ENCODE measurements around the gene MTCH2. TPM values are rescaled to one million over a fixed set of nuclear protein-coding genes. Genes with fewer than 3 reads are reported as not detected.

MTCH2 gene
- polyA plus RNA-seq, 1 donor (not counting 4 experiments of a cell fraction or from before 2014, with no cell fraction given), result 185 TPM

DNA sequence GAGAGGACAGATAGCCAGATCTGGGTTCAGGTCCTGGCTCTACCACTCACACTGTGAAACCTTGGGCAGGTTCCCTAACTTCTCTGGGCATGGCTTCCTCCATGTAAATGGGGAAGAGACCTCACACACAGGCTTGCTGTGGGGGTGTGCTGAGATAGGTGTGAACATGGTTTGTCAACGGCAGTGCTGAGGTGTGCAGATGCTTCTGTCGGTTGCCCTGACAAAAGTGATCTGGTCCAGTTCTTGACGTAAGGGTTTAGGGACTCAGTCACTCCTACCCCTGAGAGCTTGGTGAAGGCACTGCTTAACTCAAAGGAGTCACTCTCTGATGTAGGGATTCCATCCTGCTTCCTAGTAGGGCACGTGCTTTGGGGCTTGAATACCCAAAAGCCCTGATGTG is 50.1 kb downstream of the MTCH2 start:
- Histone ChIP-seq H4K20me1 (ENCODE audit: control insufficient read depth, extremely low read depth, insufficient read depth, low read length) (peaks cover 3% of the 10 kb centered on the region), H3K79me2 (ENCODE audit: control insufficient read depth, insufficient read depth, low read length) (no peaks in the 10 kb centered on the region), H3K27ac (ENCODE audit: control insufficient read depth, insufficient read depth, low read length) (no peak overlapping the region), H3K36me3 (ENCODE audit: control insufficient read depth in 2 of 2, extremely low read depth in 1 of 2, insufficient read depth in 2 of 2, low read length in 2 of 2) (no peaks in the 10 kb centered on the region), H3K4me1 (ENCODE audit: control insufficient read depth, extremely low read depth, insufficient read depth, low read length) (peaks cover 3% of the 10 kb centered on the region), H3K9ac (ENCODE audit: control insufficient read depth, extremely low read depth, insufficient read depth, low read length) (no peak overlapping the region), H3K9me3 (ENCODE audit: control insufficient read depth, low read depth, low read length) (no peaks in the 10 kb centered on the region), H3K27me3 (ENCODE audit: control insufficient read depth, extremely low read depth, insufficient read depth, low read length) (peaks cover 66% of the 10 kb centered on the region), H2AFZ (ENCODE audit: control insufficient read depth, low read length) (no peak overlapping the region), H3K4me3 (ENCODE audit: control insufficient read depth in 2 of 3, extremely low read depth in 1 of 3, insufficient read depth in 2 of 3, low read depth in 1 of 3, low read length in 3 of 3) (no peak overlapping the region), H3K4me2 (ENCODE audit: control insufficient read depth, extremely low read depth, insufficient read depth, low read depth, low read length) (no peak overlapping the region), H3K9me1 (ENCODE audit: control insufficient read depth, extremely low read depth, insufficient read depth, low read length) (no peaks in the 10 kb centered on the region)
- FAIRE-seq (no peak), DNase-seq (ENCODE audit: low read depth, low spot score) (no peak)
- TF ChIP-seq, protein P1, sequence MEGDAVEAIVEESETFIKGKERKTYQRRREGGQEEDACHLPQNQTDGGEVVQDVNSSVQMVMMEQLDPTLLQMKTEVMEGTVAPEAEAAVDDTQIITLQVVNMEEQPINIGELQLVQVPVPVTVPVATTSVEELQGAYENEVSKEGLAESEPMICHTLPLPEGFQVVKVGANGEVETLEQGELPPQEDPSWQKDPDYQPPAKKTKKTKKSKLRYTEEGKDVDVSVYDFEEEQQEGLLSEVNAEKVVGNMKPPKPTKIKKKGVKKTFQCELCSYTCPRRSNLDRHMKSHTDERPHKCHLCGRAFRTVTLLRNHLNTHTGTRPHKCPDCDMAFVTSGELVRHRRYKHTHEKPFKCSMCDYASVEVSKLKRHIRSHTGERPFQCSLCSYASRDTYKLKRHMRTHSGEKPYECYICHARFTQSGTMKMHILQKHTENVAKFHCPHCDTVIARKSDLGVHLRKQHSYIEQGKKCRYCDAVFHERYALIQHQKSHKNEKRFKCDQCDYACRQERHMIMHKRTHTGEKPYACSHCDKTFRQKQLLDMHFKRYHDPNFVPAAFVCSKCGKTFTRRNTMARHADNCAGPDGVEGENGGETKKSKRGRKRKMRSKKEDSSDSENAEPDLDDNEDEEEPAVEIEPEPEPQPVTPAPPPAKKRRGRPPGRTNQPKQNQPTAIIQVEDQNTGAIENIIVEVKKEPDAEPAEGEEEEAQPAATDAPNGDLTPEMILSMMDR (optimal IDR thresholded peaks at IDR 0.05 in 1 of 3, IDR thresholded peaks at IDR 0.05 in 1 of 3, conservative IDR thresholded peaks at IDR 0.05 in 1 of 3; ENCODE audit: extremely low read depth in 1 of 3, insufficient read depth in 2 of 3, low read length in 3 of 3), result no peak
- no peak for TF ChIP-seq EZH2 (IDR thresholded peaks at IDR 0.05; ENCODE audit: low read length)
- dilution Hi-C loops (cut with MboI; ENCODE audit: extremely low pct_ligation_motif_present, low sequenced_read_pairs), result no loop called here

DNA sequence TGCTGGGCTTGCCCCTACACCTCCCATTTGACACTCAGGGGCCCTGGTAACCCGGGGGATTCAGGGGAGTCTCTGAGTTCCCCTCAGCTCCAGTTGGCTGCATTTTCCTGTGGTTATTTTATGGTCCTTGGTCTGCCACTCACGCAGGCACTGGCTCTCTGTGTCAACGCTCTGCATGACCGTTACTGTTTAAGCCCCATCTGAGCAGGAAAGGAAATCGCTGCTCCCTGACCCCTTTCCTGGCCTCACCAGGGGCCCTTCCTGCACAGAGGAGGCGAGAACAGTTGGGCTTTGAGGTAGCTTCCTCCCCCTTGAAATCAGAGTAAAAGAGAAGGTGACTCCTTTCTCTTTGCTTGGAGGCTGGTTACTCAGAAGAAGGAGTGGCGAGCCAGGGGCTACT is 50.6 kb downstream of the MTCH2 start:
- dilution Hi-C loops (cut with MboI; ENCODE audit: extremely low pct_ligation_motif_present, low sequenced_read_pairs), result no loop called here
- Histone ChIP-seq H3K79me2 (ENCODE audit: control insufficient read depth, insufficient read depth, low read length) (no peaks in the 10 kb centered on the region), H4K20me1 (ENCODE audit: control insufficient read depth, extremely low read depth, insufficient read depth, low read length) (peaks cover 3% of the 10 kb centered on the region), H3K27ac (ENCODE audit: control insufficient read depth, insufficient read depth, low read length) (no peak overlapping the region), H3K4me2 (ENCODE audit: control insufficient read depth, extremely low read depth, insufficient read depth, low read depth, low read length) (no peak overlapping the region), H3K9me1 (ENCODE audit: control insufficient read depth, extremely low read depth, insufficient read depth, low read length) (no peaks in the 10 kb centered on the region), H2AFZ (ENCODE audit: control insufficient read depth, low read length) (no peak overlapping the region), H3K36me3 (ENCODE audit: control insufficient read depth in 2 of 2, extremely low read depth in 1 of 2, insufficient read depth in 2 of 2, low read length in 2 of 2) (no peaks in the 10 kb centered on the region), H3K9me3 (ENCODE audit: control insufficient read depth, low read depth, low read length) (no peaks in the 10 kb centered on the region), H3K4me3 (ENCODE audit: control insufficient read depth in 2 of 3, extremely low read depth in 1 of 3, insufficient read depth in 2 of 3, low read depth in 1 of 3, low read length in 3 of 3) (no peak overlapping the region), H3K4me1 (ENCODE audit: control insufficient read depth, extremely low read depth, insufficient read depth, low read length) (peaks cover 3% of the 10 kb centered on the region), H3K9ac (ENCODE audit: control insufficient read depth, extremely low read depth, insufficient read depth, low read length) (no peak overlapping the region), H3K27me3 (ENCODE audit: control insufficient read depth, extremely low read depth, insufficient read depth, low read length) (peaks cover 66% of the 10 kb centered on the region)
- no peak for FAIRE-seq
- DNase-seq (ENCODE audit: low read depth, low spot score), result no peak
- TF ChIP-seq, protein P1 (optimal IDR thresholded peaks at IDR 0.05 in 1 of 3, IDR thresholded peaks at IDR 0.05 in 1 of 3, conservative IDR thresholded peaks at IDR 0.05 in 1 of 3; ENCODE audit: extremely low read depth in 1 of 3, insufficient read depth in 2 of 3, low read length in 3 of 3), result no peak
- no peak for TF ChIP-seq EZH2 (IDR thresholded peaks at IDR 0.05; ENCODE audit: low read length)

Data from keratinocyte (primary cell).